ENCODE data around the gene PLCD1.

- TF ChIP-seq CTCF (IDR thresholded peaks at IDR 0.05): no peak
- no peak for TF ChIP-seq EZH2phosphoT487 (IDR thresholded peaks at IDR 0.05)
Observed at GRCh38 chr3:38002291-38002876, 27.1 kb downstream of the PLCD1 start.

Measured in neural progenitor cell (in vitro differentiated cells).